ENCODE results near the gene ELF5.

Gene ELF5

DNA sequence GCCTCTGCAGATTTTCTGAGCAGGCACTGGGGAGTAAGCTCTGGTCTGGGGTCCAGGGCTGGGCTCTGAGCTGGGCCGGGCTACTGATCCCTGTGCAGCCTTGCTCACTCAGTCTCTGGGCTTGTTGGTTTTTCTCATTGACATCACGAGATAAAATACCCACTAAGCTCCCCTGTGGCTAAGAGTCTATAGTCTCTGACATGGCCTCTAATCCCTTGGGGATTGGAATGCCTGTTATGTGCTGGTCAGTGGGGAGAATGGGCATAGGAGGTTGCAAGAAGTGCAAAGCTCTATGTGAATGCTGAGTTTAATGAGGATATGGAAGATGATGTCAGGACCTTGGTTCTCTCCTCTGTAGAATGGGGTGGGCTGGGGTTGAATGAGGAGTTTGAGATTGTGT, 23.3 kb downstream of the ELF5 start:
- no peak for DNase-seq

DNA sequence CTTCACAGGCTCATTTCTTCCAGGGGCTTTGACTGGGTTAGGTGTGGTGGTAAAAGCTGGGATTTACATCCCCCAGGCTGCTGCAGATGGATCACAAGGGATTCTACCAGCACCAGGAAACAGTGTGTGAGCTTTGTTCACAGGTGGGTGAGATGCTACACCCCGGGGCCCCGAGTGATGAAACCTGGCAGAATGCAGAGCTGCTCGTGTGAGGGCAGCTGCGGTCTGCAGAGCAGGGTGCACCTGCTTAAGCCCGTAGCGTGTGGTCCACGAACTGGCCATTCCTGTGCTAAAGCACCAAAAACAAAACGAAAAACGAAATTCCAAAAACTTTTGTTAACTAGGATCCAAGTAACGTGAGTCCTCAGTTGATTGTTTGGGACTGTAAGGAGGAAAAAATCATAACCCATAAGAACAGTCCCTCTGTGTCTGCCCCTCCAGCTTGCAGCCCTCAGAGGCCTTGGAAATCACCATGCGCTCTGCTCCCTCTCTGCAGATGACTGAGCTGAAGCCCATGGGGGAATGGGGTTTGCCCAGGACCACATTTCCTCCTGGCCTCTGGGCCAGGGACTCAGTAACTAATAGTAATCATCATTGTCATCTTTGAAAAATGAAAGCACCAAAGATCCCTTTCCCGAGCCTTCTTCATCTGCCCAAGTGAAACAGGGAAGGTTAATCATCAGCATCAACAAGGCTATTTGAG, 24.6 kb downstream of the ELF5 start:
- no peak for DNase-seq

DNA sequence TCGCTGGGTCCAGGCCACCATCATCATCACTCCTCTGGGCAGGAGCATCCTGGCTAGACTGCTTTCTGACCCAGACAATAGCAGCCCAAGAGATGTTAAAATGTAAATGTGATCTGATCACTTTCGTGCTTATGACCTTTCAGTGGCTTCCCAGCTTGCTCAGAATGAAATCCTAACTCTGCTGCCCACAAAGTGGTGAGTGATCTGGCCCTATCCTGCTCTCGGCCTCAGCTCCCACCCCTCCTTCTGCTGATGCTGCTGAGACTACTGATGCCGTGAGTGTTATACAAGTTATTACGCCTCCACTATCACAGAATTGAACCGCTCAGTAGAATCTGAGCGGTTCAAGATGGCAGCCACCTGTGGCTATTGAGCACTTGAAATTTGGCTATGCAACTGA, 26.2 kb downstream of the ELF5 start:
- no peak for DNase-seq

DNA sequence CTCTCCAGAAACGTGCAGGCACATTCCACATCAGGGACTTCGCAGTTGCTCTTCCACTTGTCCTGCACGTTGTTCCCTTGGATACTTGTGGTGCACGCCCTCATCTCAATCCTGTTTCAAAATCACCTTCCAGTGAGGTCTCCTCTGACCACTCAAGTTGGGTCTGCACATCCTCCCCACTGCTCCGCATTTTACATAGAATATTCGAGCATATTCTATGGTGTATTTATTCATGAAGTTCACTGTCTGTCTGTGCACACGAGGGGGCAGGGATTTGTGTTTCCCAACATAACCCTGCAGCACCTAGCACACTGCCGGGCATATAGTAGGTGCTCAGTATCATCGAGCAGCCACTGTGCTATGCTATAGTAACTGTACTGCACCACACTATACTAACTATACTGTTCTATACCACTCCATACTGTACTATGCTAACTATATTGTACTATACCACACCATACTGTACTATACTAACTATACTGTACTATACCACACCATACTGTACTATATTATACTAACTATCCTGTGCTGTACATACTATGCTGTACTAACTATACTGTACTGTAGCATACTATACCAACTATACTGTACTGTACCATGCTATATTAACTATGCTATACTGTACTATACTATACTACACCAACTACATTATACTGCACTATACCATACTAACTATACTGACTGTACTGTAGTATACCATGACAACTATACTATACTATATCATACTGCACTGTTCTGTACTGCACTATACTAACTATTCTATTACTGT, 30.3 kb downstream of the ELF5 start:
- DNase-seq = no peak

DNA sequence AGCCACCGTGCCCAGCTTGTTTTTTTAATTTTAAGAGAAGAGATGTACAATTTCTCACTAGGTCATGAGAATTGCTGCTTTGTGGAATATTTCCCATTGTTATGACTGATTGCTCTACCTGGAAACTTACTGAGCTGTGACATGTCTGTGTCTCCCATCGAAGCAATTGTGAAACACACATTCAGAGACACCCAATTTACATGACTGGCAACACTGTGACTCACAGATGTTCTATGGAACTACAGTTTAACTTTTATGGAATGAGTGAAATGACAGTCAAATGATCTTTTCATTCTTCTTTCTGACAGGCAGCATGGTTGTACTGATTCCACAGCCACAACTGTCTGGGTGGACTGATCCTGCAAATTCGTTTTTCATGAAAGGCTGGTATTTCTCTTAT, 32.3 kb downstream of the ELF5 start:
- DNase-seq = no peak

DNA sequence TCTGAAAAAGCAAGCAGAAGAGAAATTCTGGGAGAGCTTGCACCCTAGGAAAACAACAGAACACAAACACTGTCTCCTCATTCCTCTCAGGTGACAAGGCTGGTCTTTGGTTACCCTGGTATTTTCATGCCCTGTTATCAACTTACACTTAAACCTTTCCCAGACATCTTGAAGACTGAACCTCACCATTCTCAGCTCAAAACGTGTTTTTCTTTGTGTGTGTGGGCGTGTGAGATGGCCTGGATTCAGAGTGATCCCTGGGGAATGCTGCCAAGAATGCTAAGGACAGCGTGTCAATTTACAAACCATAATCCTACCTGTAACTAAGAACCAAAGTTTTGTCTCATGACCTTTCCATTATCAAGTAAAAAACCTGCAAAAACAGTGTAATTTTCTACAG, 33.3 kb downstream of the ELF5 start:
- DNase-seq = no peak

DNA sequence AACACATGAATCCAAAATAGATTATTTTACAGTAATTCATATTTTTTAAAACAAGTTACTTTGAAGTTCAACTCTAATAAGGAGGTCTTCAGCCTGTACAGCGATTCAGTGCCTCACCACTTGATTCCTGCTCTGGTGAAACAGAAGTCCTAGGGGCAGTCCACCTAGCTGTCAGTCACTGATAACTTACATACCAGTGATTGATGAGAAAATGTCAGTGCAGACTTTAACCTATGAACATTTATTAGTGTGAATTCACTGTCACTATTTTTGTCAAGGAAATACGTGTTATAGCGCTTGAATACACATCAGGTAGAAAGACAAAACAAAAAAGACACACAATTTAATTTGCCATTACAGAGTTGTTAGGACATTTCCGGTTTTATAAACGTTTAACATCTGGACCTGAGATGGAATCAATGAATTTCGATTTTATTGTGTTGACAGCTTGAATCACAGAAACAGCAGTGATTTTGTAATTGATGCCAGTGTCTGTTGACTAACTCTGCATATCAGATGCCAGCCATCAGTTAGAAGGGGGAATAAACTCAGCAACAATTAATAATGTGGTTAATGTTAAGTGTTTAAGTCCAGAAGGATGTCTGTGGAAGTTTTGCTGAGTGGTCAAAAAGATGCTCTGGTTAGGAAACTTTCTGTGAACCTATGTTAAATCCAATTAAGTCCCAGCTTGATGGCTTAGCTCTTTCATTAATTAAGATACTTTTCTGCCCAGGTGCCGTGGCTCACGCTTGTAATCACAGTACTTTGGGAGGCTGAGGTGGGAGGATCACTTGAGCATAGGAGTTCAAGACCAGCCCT, 34.5 kb downstream of the ELF5 start:
- DNase-seq = no peak

DNA sequence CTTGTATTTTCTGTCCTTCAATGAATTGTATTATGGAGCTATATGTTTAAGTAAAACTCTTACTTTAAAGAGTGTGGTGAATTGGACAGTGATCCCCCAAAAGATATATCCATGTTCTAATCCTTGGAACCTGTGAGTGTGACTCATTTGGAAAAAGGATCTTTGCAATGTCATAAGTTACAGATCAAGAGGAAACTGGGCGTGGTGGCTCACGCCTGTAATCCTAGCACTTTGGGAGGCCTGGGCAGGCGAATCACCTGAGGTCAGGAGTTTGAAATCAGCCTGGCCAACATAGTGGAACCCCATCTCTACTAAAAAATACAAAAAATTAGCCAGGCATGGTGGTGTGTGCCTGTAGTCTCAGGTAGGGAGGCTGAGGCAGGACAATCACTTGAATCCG, 36.7 kb downstream of the ELF5 start:
- no peak for DNase-seq

DNA sequence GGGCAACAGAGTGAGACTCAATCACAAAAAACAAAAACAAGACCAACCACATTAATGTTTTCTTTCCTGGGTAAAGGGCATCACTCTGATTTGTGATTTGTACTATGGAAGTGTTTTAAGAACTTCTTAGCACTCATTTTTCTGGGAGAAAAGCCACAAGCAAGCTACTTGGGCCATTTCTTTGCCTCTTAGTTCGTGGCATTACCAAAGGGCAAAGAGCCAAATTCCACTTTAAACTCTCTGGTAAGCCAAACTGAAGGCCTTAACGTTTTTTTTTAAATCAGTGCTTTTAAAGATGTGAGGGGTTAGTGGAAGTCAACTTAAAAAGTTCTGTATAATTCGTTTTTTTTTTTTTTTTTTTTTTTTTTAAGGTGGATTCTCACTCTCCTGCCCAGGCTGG, 37.9 kb downstream of the ELF5 start:
- no peak for DNase-seq

DNA sequence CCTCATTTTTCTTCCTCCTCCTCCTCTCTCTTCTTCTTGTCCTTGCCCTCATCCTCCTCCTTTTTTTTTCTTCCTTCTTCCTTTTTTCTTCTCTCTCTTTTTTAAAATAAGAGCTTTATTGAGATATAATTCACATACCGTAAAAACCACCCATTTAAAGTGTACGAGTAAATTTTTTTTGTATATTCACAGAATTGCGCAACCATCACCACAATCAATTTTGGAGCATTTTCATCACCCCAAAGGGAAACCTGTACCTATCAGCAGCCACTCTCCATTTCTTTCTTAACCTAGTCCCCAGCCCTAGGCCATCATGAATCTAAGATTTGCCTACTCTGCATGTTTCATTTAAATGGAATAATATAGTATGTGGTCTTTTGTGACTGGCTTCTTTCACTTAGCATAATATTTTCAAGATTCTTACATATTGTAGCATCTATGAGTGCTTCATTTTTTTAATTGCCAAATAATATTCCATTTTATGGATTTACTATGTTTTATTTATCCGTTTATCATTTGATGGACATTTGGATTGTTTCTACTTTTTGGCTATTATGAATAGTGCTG, 39.9 kb downstream of the ELF5 start:
- no peak for DNase-seq

DNA sequence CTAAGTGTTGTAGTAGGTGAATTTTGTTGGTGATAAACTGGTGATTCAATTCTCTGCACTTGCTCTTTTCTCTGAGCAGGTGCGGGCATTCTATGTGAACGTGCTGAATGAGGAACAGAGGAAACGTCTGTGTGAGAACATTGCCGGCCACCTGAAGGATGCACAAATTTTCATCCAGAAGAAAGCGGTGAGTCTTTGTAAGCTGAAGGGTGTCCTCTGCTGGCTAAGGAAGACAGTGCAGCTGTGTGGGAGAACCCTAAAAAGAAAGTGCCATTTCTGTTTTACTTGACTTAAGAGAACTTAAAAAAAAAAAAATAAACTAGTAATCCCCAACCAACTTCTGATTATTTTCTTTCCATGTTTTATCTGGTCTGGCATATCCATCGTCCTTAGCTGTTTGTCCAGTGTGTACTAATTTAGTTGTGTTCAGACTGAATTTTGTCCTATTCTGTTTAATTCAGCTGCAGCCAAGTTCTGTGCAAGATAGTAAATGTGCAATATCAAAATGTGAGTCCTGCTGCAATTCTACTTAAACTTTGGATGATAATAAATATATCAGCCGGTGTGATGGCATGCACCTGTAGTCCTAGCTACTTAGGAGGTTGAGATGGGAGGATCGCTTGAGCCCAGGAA, 45.3 kb downstream of the ELF5 start:
- DNase-seq = peak; percentile 31

DNA sequence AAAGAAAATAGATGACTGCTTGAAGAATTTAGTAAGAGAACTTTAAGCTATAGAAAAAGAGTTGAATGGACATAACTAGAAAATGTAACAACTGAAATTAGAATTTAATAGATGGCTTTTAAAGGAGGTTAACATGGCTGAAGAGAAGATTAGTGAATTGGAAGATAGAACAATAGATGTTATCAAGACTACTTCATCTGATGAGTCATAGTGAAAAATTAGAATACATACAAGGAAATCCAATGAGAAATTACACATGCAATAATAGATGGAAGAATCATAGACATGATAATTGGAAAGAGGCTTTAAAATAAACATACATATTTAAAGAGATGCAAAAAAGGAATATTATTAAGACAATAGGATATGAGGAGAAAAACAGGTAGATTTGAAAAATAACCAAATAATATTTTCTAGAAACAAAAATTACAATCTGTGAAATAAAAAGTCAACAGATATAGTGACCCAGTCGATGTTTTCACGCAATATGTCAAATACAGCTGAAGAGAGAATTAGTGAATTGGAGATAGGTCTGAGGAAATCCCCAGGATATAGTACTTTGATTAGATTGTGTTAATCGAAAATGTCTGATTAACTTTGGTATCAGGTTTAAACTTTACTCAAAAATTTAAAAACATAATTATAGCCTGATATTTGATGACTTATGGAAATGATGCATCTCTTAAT, 46.6 kb downstream of the ELF5 start:
- no peak for DNase-seq

DNA sequence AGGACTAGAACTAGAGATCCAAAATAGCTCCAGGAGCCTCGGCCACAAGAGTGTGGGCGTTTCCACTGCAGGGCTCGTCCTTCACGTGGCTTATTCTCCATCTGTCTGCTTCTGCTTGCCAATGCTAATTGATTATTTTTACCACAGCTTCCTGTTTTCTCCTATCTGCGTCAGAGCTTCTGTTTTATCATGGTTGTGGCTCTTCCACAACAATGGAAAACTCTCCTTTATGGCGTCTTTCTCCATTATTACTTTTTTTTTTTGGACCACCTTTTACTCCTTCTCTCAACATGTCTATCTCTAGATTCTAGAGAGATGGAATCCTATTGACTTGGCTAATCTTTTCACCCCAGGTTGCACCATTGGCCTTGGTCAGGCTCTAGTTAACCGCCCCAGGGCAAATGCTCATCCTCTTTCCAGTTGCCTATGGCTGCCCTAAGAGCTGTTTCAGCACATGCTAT, 49.0 kb downstream of the ELF5 start:
- DNase-seq = no peak

DNA sequence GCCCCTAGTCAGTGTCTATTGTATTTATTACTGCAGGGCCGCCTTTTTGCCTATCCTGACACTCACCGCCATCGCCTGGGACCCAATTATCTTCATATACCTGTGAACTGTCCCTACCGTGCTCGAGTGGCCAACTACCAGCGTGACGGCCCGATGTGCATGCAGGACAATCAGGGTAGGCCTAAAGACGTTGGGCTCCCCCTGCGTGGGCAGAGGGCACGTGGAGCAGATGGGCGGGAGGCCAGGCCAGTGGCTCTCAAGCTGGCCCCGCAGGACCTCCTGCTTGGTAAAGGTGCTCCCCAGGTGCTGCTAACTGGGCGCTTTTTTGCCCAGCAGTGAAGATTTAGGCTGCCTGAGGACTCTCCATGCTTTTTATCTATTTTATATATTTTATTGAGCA, 52.4 kb downstream of the ELF5 start:
- DNase-seq = no peak

DNA sequence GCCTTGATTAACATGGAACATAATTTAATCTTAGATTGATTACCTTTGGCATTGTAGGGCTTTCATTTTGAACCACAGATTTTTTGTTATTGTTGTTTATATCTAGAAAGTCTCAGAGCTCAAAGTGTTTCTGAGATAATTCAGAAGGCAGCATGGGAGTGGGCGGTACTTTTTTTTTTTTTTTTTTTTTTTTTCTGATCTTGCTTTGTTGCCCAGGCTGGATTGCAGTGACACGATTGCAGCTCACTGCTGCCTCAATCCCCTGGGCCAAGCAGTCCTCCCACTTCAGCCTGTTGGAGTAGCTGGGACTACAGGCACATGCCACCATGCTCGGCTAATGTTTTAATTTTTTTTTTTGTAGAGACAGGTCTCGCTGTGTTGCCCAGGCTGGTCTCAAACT, 53.3 kb downstream of the ELF5 start:
- DNase-seq = no peak

DNA sequence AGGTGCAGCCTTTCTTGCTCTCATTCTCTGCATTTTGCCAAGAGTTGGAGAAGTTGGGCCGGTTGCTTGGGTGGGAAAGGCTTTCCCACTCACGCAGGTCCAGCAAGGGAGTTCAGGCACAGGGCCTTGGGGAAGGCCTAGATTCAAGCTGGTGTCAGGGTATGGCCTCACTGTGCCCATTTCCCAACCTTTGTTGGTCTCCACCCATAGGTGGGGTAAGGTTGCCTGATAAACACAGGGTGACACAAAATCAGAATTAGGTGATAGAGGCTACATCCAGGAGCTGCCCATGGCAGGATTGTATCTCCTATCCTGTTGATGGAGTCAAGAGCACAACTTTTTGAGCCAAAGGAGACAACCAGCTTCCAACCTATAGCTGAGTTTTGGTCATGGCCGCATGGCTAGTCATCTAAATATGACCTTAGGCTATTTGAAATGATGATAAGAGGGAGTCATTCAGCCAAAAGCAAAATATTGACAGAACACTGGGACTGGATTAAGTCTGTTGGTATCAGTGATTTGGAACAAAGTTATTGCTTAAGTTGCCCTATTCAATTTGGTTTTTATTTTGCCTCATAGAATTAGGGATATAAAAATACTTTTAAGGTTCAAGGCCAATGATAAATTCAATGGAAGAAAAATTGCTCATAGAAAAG, 54.0 kb downstream of the ELF5 start:
- no peak for DNase-seq

DNA sequence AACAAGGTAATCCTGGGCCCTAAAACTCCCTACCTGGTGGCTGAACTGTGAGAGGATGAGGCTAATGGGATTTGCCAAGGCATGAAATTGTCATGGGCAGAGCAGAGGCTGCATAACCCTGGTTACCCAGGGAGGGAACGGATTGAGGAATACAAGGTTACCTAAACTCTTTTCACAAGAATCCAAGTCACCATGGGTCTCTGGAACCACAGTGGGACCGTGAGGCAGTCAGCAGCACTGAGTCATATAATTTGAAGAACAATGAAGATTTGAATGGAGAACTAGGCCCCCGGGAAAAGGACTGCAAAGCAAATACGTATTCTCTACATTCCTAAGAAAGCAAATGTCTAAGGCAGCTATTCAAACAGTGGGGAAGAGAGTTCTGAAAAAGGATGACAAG, 55.1 kb downstream of the ELF5 start:
- no peak for DNase-seq

DNA sequence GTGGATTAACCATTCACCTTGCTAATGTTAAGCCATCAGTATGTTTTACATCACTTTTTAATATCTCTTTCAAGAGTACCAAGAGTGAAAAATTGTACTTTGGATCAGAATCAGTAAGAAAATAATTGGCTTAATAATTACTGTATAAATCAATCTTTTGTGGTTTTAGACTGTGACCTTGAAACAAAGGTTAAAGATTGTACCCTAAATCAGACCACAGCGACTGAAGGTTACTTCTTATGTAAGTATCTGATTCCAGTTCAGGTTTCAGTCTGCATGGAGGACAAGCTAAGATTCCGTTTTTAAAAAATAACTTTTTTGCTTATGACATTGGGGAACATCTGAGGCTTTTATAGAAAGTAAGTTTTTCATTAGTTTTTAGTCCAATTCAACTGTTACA, 56.0 kb downstream of the ELF5 start:
- DNase-seq = no peak

DNA sequence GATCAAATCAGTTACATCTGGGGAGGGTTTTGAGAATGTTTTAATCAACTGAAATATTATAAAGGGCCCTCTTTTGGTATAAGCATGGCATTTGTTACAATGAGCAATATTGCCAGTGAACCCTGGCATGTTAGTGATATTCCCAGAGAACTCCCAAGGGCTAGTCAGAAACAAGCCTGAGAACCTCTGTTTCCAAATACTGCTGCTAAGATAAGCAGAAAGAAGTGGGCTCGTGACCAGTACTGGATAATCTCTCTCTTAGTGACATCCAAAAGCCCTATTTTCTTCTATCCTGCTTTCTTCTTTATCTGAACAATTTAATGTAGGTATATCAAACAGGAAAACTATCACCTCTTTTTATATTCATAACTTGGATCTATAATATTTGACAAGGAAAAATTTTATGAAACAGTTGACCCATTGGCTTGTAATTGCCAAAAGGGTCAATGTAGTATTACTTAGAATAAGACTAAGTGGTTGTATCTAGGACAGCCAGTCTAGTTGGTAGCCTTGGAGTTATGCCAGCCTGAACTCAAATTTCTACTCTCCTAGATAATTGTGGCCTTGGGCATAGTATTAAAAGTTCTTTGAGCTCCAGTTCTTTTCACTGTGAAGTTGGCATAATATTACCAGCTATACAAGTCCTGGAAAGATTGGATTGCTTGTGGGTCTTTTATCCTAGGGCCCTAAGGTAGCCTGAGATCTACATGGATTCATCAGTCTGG, 59.1 kb downstream of the ELF5 start:
- no peak for DNase-seq

DNA sequence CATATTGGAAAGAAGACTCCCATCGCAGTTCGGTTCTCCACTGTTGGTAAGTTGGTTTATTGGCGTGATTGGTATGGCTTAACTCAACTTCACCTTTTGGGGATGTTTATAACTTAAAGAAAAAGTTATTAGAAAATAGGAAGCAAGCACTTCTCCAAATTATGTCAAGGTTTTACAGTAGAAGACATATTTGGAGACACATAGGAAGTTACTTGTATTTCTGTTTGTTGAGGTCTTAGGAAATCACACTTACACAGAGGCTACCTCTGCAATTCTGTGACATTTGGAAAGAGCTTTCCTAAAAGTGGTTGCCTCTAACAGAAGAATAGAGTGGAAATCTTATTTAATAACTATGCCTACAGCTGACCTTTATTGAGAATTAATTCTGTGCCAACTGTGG, 62.5 kb downstream of the ELF5 start:
- no peak for DNase-seq

DNA sequence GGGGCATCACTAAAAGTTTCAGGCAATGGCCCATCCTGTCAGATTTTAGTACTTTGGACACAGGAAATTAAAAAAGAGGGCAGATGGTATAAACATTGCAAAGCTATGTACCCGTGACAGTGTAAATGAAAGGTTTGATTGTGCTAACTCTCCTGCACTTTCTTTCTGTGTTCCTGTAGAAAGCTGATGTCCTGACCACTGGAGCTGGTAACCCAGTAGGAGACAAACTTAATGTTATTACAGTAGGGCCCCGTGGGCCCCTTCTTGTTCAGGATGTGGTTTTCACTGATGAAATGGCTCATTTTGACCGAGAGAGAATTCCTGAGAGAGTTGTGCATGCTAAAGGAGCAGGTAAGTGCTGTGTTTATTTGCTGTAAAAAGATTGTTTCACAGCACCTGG, 64.6 kb downstream of the ELF5 start:
- DNase-seq = no peak

Data from activated CD4-positive, alpha-beta T cell treated with anti-CD3 and anti-CD28 coated beads, Interleukin-2, amount 50 U/mL, for 1 hour (primary cell).